CD14-positive monocyte (primary cell): ENCODE measurements around the gene PARVB. TPM values are rescaled to one million over a fixed set of nuclear protein-coding genes. Genes with fewer than 3 reads are reported as not detected.

Source experiments
- DNase-seq, 3 donors: peaks; one replicate each; pipeline ENCODE4 v3.0.0-alpha.2; 2011 to 2022
- H2AFZ ChIP-seq: 2 replicates; pipeline ENCODE4 v1.6.0; 2012; ENCODE audit warnings: mild to moderate bottlenecking, low read depth, low read length, inconsistent platforms; ENCODE audit not compliant: insufficient read depth, poor library complexity, severe bottlenecking
- H3K27ac ChIP-seq, 2 donors: 1 replicate in 1 of 2; 2 replicates in 1 of 2; pipeline ENCODE4 v1.5.1; 2012 to 2013; ENCODE audit warnings: low read length in 2 of 2, control low read depth in 1 of 2, inconsistent platforms in 1 of 2, low read depth in 1 of 2, mild to moderate bottlenecking in 1 of 2
- H3K27me3 ChIP-seq, 2 donors: one replicate each; pipeline versions ENCODE4 v1.6.0 to v1.6.1; 2011 to 2013; ENCODE audit warnings: low read length in 2 of 2; ENCODE audit not compliant: control insufficient read depth in 2 of 2, insufficient read depth in 2 of 2
- H3K36me3 ChIP-seq, 2 donors: replicated peaks in 1 of 2; 1 replicate in 1 of 2; 2 replicates in 1 of 2; pipeline versions ENCODE4 v1.5.1 to v1.6.1; 2012 to 2013; ENCODE audit warnings: low read length in 2 of 2, control low read depth in 1 of 2, inconsistent platforms in 1 of 2, mild to moderate bottlenecking in 1 of 2; ENCODE audit not compliant: insufficient read depth in 2 of 2, control insufficient read depth in 1 of 2
- H3K4me1 ChIP-seq, 2 donors: 1 replicate in 1 of 2; 2 replicates in 1 of 2; pipeline versions ENCODE4 v1.5.1 to v1.6.1; 2012 to 2013; ENCODE audit warnings: low read length in 2 of 2, control low read depth in 1 of 2, inconsistent platforms in 1 of 2, mild to moderate bottlenecking in 1 of 2, moderate library complexity in 1 of 2; ENCODE audit not compliant: insufficient read depth in 2 of 2, control insufficient read depth in 1 of 2
- H3K4me2 ChIP-seq: replicated peaks from 2 replicates; pipeline ENCODE3; 2012; ENCODE audit warnings: low read length, moderate library complexity, mild to moderate bottlenecking; ENCODE audit not compliant: poor library complexity, severe bottlenecking; ENCODE audit errors: extremely low read depth
- H3K4me3 ChIP-seq, 3 experiments: fragments of 200-600 bp in 1 of 3; sonication (generic) in 1 of 3; replicated peaks in 1 of 3; 1 replicate in 2 of 3; 2 replicates in 1 of 3; pipeline ENCODE4 v1.5.1; 2011 to 2013; ENCODE audit warnings: low read length in 3 of 3, mild to moderate bottlenecking in 3 of 3, control low read depth in 2 of 3, low read depth in 2 of 3, inconsistent platforms in 1 of 3, moderate library complexity in 1 of 3
- H3K79me2 ChIP-seq: 2 replicates; pipeline ENCODE4 v1.6.0; 2012; ENCODE audit warnings: mild to moderate bottlenecking, control low read depth, inconsistent platforms, low read length, moderate library complexity; ENCODE audit not compliant: insufficient read depth
- H3K9ac ChIP-seq: 2 replicates; pipeline ENCODE4 v1.6.0; 2017; ENCODE audit warnings: low read length, mild to moderate bottlenecking; ENCODE audit not compliant: insufficient read depth, poor library complexity, severe bottlenecking
- H3K9me3 ChIP-seq, 2 donors: replicated peaks in 1 of 2; 1 replicate in 1 of 2; 2 replicates in 1 of 2; pipeline versions ENCODE4 v1.5.1 to v1.6.1; 2012 to 2013; ENCODE audit warnings: low read length in 2 of 2, control low read depth in 1 of 2; ENCODE audit not compliant: control insufficient read depth in 1 of 2, insufficient read depth in 1 of 2
- H4K20me1 ChIP-seq: 2 replicates; pipeline ENCODE4 v1.6.0; 2012; ENCODE audit warnings: mild to moderate bottlenecking, low read length, control low read depth, moderate library complexity; ENCODE audit not compliant: insufficient read depth
- H3K27ac Mint-ChIP-seq, 7 donors: one replicate each; pipeline ENCODE4 v1.8.0; 2020; ENCODE audit warnings: mild to moderate bottlenecking in 7 of 7, mixed read lengths in 7 of 7, moderate library complexity in 6 of 7, inconsistent platforms in 2 of 7
- H3K27me3 Mint-ChIP-seq, 3 donors: one replicate each; pipeline ENCODE4 v1.8.0; 2021 to 2022; ENCODE audit warnings: low read depth in 3 of 3, mild to moderate bottlenecking in 3 of 3, mixed read lengths in 3 of 3, moderate library complexity in 3 of 3, inconsistent platforms in 1 of 3
- H3K36me3 Mint-ChIP-seq, 2 donors: one replicate each; pipeline ENCODE4 v1.8.0; 2020; ENCODE audit warnings: mixed read lengths in 2 of 2, inconsistent platforms in 1 of 2, mild to moderate bottlenecking in 1 of 2
- H3K4me1 Mint-ChIP-seq: one replicate; pipeline ENCODE4 v1.8.0; 2020; ENCODE audit warnings: mild to moderate bottlenecking, mixed read lengths
- H3K4me3 Mint-ChIP-seq, 2 donors: one replicate each; pipeline ENCODE4 v1.8.0; 2020; ENCODE audit warnings: mild to moderate bottlenecking in 2 of 2, mixed read lengths in 2 of 2, moderate library complexity in 1 of 2
- H3K9me3 Mint-ChIP-seq, 7 donors: one replicate each; pipeline ENCODE4 v1.8.0; 2020 to 2022; ENCODE audit warnings: mixed read lengths in 7 of 7, mild to moderate bottlenecking in 6 of 7, moderate library complexity in 6 of 7, inconsistent platforms in 2 of 7
- WGBS: methylation state at CpG from one replicate; pipeline ENCODE4 v1.1.5; 2013; ENCODE audit warnings: missing lambda C conversion rate; ENCODE audit not compliant: insufficient coverage; 5-methylcytosine and 5-hydroxymethylcytosine counted together
- intact Hi-C, 2 donors: fragments of 100-400 bp; cut with micrococcal nuclease; formaldehyde crosslinking; loops; one replicate each; pipeline versions ENCODE4 v1.15.0 to v1.15.1; 2023
- polyA plus RNA-seq, 3 donors: library from polyadenylated mRNA; depleted of rRNA in 1 of 3; unstranded in 2 of 3; stranded (reverse) in 1 of 3; fragments of 300-500 nt in 2 of 3; fragments of >200 nt in 1 of 3; fragmentation: Illumina TruSeq in 2 of 3; gene quantifications; 1 replicate in 2 of 3; 2 replicates in 1 of 3; pipeline ENCODE4 v1.2.3, GENCODE V29; 2012 to 2021
- TF ChIP-seq, protein P1 (sequence below): fragments of 200-600 bp; IDR thresholded peaks from one replicate; pipeline ENCODE4 v1.8.0; 2022; ENCODE audit warnings: antibody characterized with exemption, mild to moderate bottlenecking

Gene PARVB
- polyA plus RNA-seq, 3 donors: 13.4 to 38.5 (median 17.9) TPM

DNA sequence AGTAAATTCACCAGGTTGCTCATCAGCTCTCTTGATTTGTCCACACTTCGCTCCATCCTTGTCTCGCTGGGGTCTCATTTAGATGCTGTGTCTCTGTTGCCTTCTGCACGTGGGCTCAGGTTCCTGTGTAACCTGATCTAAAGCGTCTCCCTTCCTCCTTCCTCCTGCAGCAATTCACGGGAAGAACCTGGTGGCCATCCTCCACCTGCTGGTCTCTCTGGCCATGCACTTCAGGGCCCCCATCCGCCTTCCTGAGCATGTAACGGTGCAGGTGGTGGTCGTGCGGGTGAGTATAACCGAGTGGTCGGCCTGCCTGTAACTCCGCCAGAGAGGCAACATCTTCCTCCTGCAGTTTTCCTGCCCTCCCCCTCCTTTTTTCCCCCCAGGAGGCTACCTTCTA is 108.6 kb downstream of the PARVB start:
- intact Hi-C loops: no loop called here
- 98% methylated on average over 9 of the region's 12 CpGs for WGBS
- Histone ChIP-seq H3K9ac (no peak overlapping the region), H3K27me3 (no peaks in the 10 kb centered on the region), H4K20me1 (no peaks in the 10 kb centered on the region), H3K79me2 (no peaks in the 10 kb centered on the region), H3K36me3 (peaks cover 58 to 65% of the 10 kb centered on the region in 2 donors), H3K4me3 (no peak overlapping the region), H3K9me3 (peaks cover 19 to 20% of the 10 kb centered on the region in 2 donors), H3K27ac (no peak overlapping the region), H3K4me2 (no peak overlapping the region), H3K4me1 (peaks cover 14 to 17% of the 10 kb centered on the region in 2 donors), H2AFZ (no peak overlapping the region)
- DNase-seq: no peak
- TF ChIP-seq, protein P1, sequence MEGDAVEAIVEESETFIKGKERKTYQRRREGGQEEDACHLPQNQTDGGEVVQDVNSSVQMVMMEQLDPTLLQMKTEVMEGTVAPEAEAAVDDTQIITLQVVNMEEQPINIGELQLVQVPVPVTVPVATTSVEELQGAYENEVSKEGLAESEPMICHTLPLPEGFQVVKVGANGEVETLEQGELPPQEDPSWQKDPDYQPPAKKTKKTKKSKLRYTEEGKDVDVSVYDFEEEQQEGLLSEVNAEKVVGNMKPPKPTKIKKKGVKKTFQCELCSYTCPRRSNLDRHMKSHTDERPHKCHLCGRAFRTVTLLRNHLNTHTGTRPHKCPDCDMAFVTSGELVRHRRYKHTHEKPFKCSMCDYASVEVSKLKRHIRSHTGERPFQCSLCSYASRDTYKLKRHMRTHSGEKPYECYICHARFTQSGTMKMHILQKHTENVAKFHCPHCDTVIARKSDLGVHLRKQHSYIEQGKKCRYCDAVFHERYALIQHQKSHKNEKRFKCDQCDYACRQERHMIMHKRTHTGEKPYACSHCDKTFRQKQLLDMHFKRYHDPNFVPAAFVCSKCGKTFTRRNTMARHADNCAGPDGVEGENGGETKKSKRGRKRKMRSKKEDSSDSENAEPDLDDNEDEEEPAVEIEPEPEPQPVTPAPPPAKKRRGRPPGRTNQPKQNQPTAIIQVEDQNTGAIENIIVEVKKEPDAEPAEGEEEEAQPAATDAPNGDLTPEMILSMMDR: no peak
- Mint-ChIP-seq H3K27me3 (peaks cover 0 to 5% (median 2%) of the 10 kb centered on the region in 3 donors), H3K27ac (no peak overlapping the region), H3K4me1 (peaks cover 26% of the 10 kb centered on the region), H3K4me3 (no peak overlapping the region), H3K9me3 (peaks cover 16 to 27% (median 20%) of the 10 kb centered on the region in 7 donors), H3K36me3 (peaks cover 64 to 66% of the 10 kb centered on the region in 2 donors)

- peaks cover 10 to 12% of the 10 kb centered on the region in 2 donors for H3K4me1 ChIP-seq
- H4K20me1 ChIP-seq: no peaks in the 10 kb centered on the region
- TF ChIP-seq, protein P1: no peak
- Mint-ChIP-seq H3K27me3 (peaks cover 0 to 5% (median 2%) of the 10 kb centered on the region in 3 donors), H3K4me3 (no peak overlapping the region), H3K9me3 (peaks cover 16 to 29% (median 21%) of the 10 kb centered on the region in 7 donors), H3K4me1 (peaks cover 22% of the 10 kb centered on the region), H3K27ac (no peak overlapping the region), H3K36me3 (peaks cover 69 to 71% of the 10 kb centered on the region in 2 donors)
- peaks cover 59 to 70% of the 10 kb centered on the region in 2 donors for H3K36me3 ChIP-seq
- no peaks in the 10 kb centered on the region for H3K27me3 ChIP-seq
- no peak overlapping the region for H3K9ac ChIP-seq
- WGBS: no CpG with 5 or more reads among the region's 6 CpGs
- DNase-seq: no peak
- H3K4me3 ChIP-seq: no peak overlapping the region
- no peaks in the 10 kb centered on the region for H3K79me2 ChIP-seq
- H2AFZ ChIP-seq: no peak overlapping the region
- peaks cover 22 to 23% of the 10 kb centered on the region in 2 donors for H3K9me3 ChIP-seq
- no peak overlapping the region for H3K4me2 ChIP-seq
- intact Hi-C loops: no loop called here
- H3K27ac ChIP-seq: no peak overlapping the region
Observed at GRCh38 chr22:44133161-44133560, 109.1 kb downstream of the PARVB start.
